Testis (tissue), 3 donors: ENCODE results near the gene AKR1B1. TPM values are rescaled to one million over a fixed set of nuclear protein-coding genes. Genes with fewer than 3 reads are reported as not detected.

Source experiments
- DNase-seq: peaks from one replicate; pipeline ENCODE4 v3.0.0-alpha.2; 2019
- H3K27ac ChIP-seq, 2 donors: fragments of 200-600 bp; sonication (generic); one replicate each; pipeline ENCODE4 v1.5.1; 2019
- H3K27me3 ChIP-seq: fragments of 200-600 bp; sonication (generic); one replicate; pipeline ENCODE4 v1.5.1; 2019
- H3K36me3 ChIP-seq: fragments of 200-600 bp; sonication (generic); one replicate; pipeline ENCODE4 v1.5.1; 2017; ENCODE audit warnings: low read depth; ENCODE audit errors: missing control alignments
- H3K4me1 ChIP-seq: fragments of 200-600 bp; sonication (generic); one replicate; pipeline ENCODE4 v1.5.1; 2019
- H3K4me3 ChIP-seq, 2 donors: fragments of 200-600 bp; sonication (generic); one replicate each; pipeline ENCODE4 v1.5.1; 2017 to 2019
- H3K9me3 ChIP-seq: fragments of 200-600 bp; sonication (generic); one replicate; pipeline ENCODE4 v1.5.1; 2017
- CTCF ChIP-seq, 3 experiments: fragments of 450-650 bp in 2 of 3; fragments of 200-600 bp in 1 of 3; sonication (generic) in 1 of 3; IDR thresholded peaks; one replicate each; pipeline ENCODE4 v1.5.1; 2016 to 2019; ENCODE audit warnings: antibody characterized with exemption in 3 of 3, mild to moderate bottlenecking in 2 of 3, moderate library complexity in 1 of 3
- POLR2A ChIP-seq: fragments of 450-650 bp; IDR thresholded peaks from one replicate; pipeline ENCODE4 v1.6.1; 2017; ENCODE audit warnings: antibody characterized with exemption, mild to moderate bottlenecking, moderate library complexity
- WGBS, 2 donors: methylation state at CpG; one replicate each; pipeline ENCODE4 v1.1.5; 2018; 5-methylcytosine and 5-hydroxymethylcytosine counted together
- intact Hi-C: fragments of 100-400 bp; cut with DNase I; formaldehyde crosslinking; loops from one replicate; pipeline ENCODE4 v1.15.1; 2023; ENCODE audit warnings: low total_unique reads
- polyA plus RNA-seq: library from polyadenylated mRNA; stranded (reverse); fragments of 350-450 nt; fragmentation: Illumina TruSeq; extraction: RNeasy Lipid Tissue Mini Kit (QIAGEN cat#74804); gene quantifications from one replicate; pipeline ENCODE4 v1.2.3, GENCODE V29; 2014; ENCODE audit warnings: low read depth, low replicate concordance; ENCODE audit not compliant: insufficient read depth
- total RNA-seq, 2 donors: library from RNA; depleted of rRNA; stranded (reverse); fragments of >200 nt; gene quantifications; one replicate each; pipeline ENCODE4 v1.2.3, GENCODE V29; 2016

The AKR1B1 gene
- total and polyA plus RNA-seq, 3 donors from 2014 or later: 99.8 to 129 (median 105) TPM

- DNase-seq: no peak
- H3K36me3 ChIP-seq: no peaks in the 10 kb centered on the region
- no peak overlapping the region for H3K4me3 ChIP-seq
- 74 to 81% methylated on average over 6 of the region's 6 CpGs for WGBS, 2 donors
- no peaks in the 10 kb centered on the region for H3K9me3 ChIP-seq
- H3K27ac ChIP-seq: no peak overlapping the region
- H3K4me1 ChIP-seq: no peaks in the 10 kb centered on the region
- H3K27me3 ChIP-seq: no peaks in the 10 kb centered on the region
- no peak for TF ChIP-seq CTCF (IDR thresholded peaks at IDR 0.05)
- TF ChIP-seq POLR2A: no peak
- intact Hi-C loops: no loop called here
Observed at GRCh38 chr7:134473861-134474291, 15.0 kb upstream of the AKR1B1 start.

GRCh38 chr7:134472572-134473244 is 13.8 kb upstream of the AKR1B1 start:
- WGBS, 2 donors: 83 to 92% methylated on average over 2 of the region's 2 CpGs
- Histone ChIP-seq H3K9me3 (no peaks in the 10 kb centered on the region), H3K27me3 (no peaks in the 10 kb centered on the region), H3K36me3 (no peaks in the 10 kb centered on the region), H3K4me1 (no peaks in the 10 kb centered on the region), H3K4me3 (no peak overlapping the region), H3K27ac (no peak overlapping the region)
- no peak for DNase-seq
- TF ChIP-seq CTCF (IDR thresholded peaks at IDR 0.05) (no peak), POLR2A (no peak)
- intact Hi-C loops: no loop called here

GRCh38 chr7:134470864-134471263 is 12.0 kb upstream of the AKR1B1 start:
- Histone ChIP-seq H3K4me1 (no peaks in the 10 kb centered on the region), H3K27ac (no peak overlapping the region), H3K4me3 (no peak overlapping the region), H3K36me3 (no peaks in the 10 kb centered on the region), H3K27me3 (no peaks in the 10 kb centered on the region), H3K9me3 (no peaks in the 10 kb centered on the region)
- no peak for DNase-seq
- intact Hi-C loops: no loop called here
- TF ChIP-seq CTCF (IDR thresholded peaks at IDR 0.05): no peak
- no peak for TF ChIP-seq POLR2A
- 93 to 95% methylated on average over 4 of the region's 4 CpGs for WGBS, 2 donors

- DNase-seq: no peak
- Histone ChIP-seq H3K36me3 (no peaks in the 10 kb centered on the region), H3K27ac (no peak overlapping the region), H3K27me3 (no peaks in the 10 kb centered on the region), H3K4me1 (no peaks in the 10 kb centered on the region), H3K9me3 (no peaks in the 10 kb centered on the region), H3K4me3 (no peak overlapping the region)
- WGBS, 2 donors: 74 to 75% methylated on average over 9 of the region's 9 CpGs
- intact Hi-C loops: no loop called here
- TF ChIP-seq CTCF (IDR thresholded peaks at IDR 0.05) (no peak), POLR2A (no peak)
Observed at GRCh38 chr7:134469622-134470021, 10.7 kb upstream of the AKR1B1 start.

GRCh38 chr7:134468475-134468874 is 9.6 kb upstream of the AKR1B1 start:
- H3K4me1 ChIP-seq: no peaks in the 10 kb centered on the region
- WGBS, 2 donors: 58 to 77% methylated on average over 6 of the region's 6 CpGs
- no peak for TF ChIP-seq POLR2A
- TF ChIP-seq CTCF (IDR thresholded peaks at IDR 0.05): no peak
- H3K36me3 ChIP-seq: no peaks in the 10 kb centered on the region
- intact Hi-C loops: no loop called here
- no peaks in the 10 kb centered on the region for H3K9me3 ChIP-seq
- DNase-seq: no peak
- H3K27me3 ChIP-seq: no peaks in the 10 kb centered on the region
- no peak overlapping the region for H3K4me3 ChIP-seq
- no peak overlapping the region for H3K27ac ChIP-seq
